K562 (cell line): Measurements from ENCODE around the gene BRSK1. TPM values are rescaled to one million over a fixed set of nuclear protein-coding genes. Genes with fewer than 3 reads are reported as not detected.
A peak's percentile ranks its signal among the peaks of the same experiment; 100 is the strongest.

ENCODE experiments used
- ARID3A ChIP-seq: IDR thresholded peaks from 2 replicates; pipeline ENCODE4 v1.6.1; 2012; ENCODE audit warnings: low read depth, low read length, improper control_type of control experiment, borderline replicate concordance
- CBX1 ChIP-seq: sonication (generic); IDR thresholded peaks from 2 replicates; pipeline ENCODE4 v1.6.1; 2016; ENCODE audit warnings: antibody characterized with exemption, low read depth, mild to moderate bottlenecking
- FOXP4 ChIP-seq: sonication (generic); formaldehyde crosslinking; IDR thresholded peaks from 2 replicates; pipeline ENCODE4 v1.8.0; 2022; ENCODE audit warnings: mild to moderate bottlenecking, missing genetic modification reagents, borderline replicate concordance
- HDAC2 ChIP-seq: fragments of 450-650 bp; IDR thresholded peaks from 2 replicates; pipeline ENCODE4 v1.6.1; 2016; ENCODE audit warnings: mild to moderate bottlenecking
- HDAC8 ChIP-seq: fragments of 450-650 bp; IDR thresholded peaks from 2 replicates; pipeline ENCODE4 v1.6.1; 2016; ENCODE audit warnings: mild to moderate bottlenecking, missing genetic modification characterization, moderate library complexity, missing compliant biosample characterization
- KHSRP ChIP-seq: fragments of 450-650 bp; IDR thresholded peaks from 2 replicates; pipeline ENCODE4 v1.6.1; 2017
- MXI1 ChIP-seq: IDR thresholded peaks from 2 replicates; pipeline ENCODE4 v1.6.1; 2011; ENCODE audit warnings: low read depth, mild to moderate bottlenecking, improper control_type of control experiment, low read length
- NRF1 ChIP-seq, 2 experiments: fragments of 450-650 bp; IDR thresholded peaks in 1 of 2; conservative IDR thresholded peaks in 1 of 2; 2 replicates each; pipeline ENCODE4 v1.6.1; 2014; ENCODE audit warnings: mild to moderate bottlenecking in 2 of 2
- RHOXF2B ChIP-seq: fragments of 250-450 bp; sonication (Bioruptor Pico); conservative IDR thresholded peaks from 2 replicates; pipeline ENCODE4 v1.5.1; 2021
- RREB1 ChIP-seq: fragments of 250-450 bp; sonication (Bioruptor Pico); IDR thresholded peaks from 2 replicates; pipeline ENCODE4 v1.4.0; 2020
- SMAD3 ChIP-seq: fragments of 450-650 bp; formaldehyde crosslinking; conservative IDR thresholded peaks from 2 replicates; pipeline ENCODE4 v1.4.0; 2020; ENCODE audit warnings: mild to moderate bottlenecking
- SMARCE1 ChIP-seq: fragments of 450-650 bp; IDR thresholded peaks from 2 replicates; pipeline ENCODE4 v1.7.1; 2016; ENCODE audit warnings: mild to moderate bottlenecking
- TFAM ChIP-seq: fragments of 250-450 bp; sonication (Bioruptor Pico); conservative IDR thresholded peaks from 2 replicates; pipeline ENCODE4 v1.5.0; 2021; ENCODE audit warnings: mild to moderate bottlenecking, moderate library complexity
- ZNF197 ChIP-seq: fragments of 200-800 bp; sonication (Bioruptor generic); IDR thresholded peaks from 2 replicates; pipeline ENCODE4 v1.6.1; 2016; ENCODE audit warnings: low read depth, missing genetic modification characterization, missing compliant biosample characterization
- ZNF280B ChIP-seq: fragments of 250-450 bp; sonication (Bioruptor Pico); IDR thresholded peaks from 2 replicates; pipeline ENCODE4 v1.5.1; 2021; ENCODE audit warnings: mild to moderate bottlenecking
- ZNF3 ChIP-seq: fragments of 250-450 bp; sonication (Bioruptor Pico); IDR thresholded peaks from 2 replicates; pipeline ENCODE4 v1.5.0; 2021; ENCODE audit warnings: mild to moderate bottlenecking, moderate library complexity
- ZNF644 ChIP-seq: fragments of 200-800 bp; sonication (Bioruptor generic); IDR thresholded peaks from 2 replicates; pipeline ENCODE4 v1.6.1; 2016; ENCODE audit warnings: low read depth, missing genetic modification characterization, missing compliant biosample characterization
- polyA plus RNA-seq, 8 experiments: library from polyadenylated mRNA; depleted of rRNA in 4 of 8; stranded (reverse) in 5 of 8; unstranded in 3 of 8; fragments of >200 nt; fragmentation: Nextera tagmentation in 2 of 8; fragmentation: Illumina TruSeq in 1 of 8; extraction: Ambion mirVana in 2 of 8; extraction: Trizol in 1 of 8; gene quantifications; 2 replicates each; pipeline versions ENCODE4 v1.2.1 to v1.2.3, GENCODE V29; 2011 to 2014; ENCODE audit warnings: inconsistent platforms in 1 of 8, missing spikeins in 1 of 8
- total RNA-seq, 7 experiments: library from RNA; depleted of rRNA in 6 of 7; stranded (reverse); fragments of >200 nt in 6 of 7; fragmentation: Illumina TruSeq in 2 of 7; extraction: Trizol in 2 of 7; gene quantifications; 2 replicates each; pipeline versions ENCODE4 v1.2.1 to v1.2.3, GENCODE V29; 2011 to 2021; ENCODE audit warnings: low replicate concordance in 1 of 7

The BRSK1 gene
- total and polyA plus RNA-seq, 9 of the 15 experiments (the other 6 are each of a cell fraction or from before 2014, with no cell fraction given), result 1.7 to 9.3 (median 3.8) TPM; not detected in 2

GRCh38 chr19:55258828-55259539 is 24.8 kb upstream of the BRSK1 start, which contains the start of gene PPP6R1 (continued):
- TF ChIP-seq ARID3A, result peak; percentile 95; the same call in 1 of the 2 replicates
- peak; percentile 28; the same call in 1 of the 2 replicates for TF ChIP-seq ZNF197 (CRISPR knock-in tag)
- TF ChIP-seq FOXP4 (CRISPR knock-in tag), result no peak
- TF ChIP-seq RREB1 (CRISPR knock-in tag), result 0 out of 2 replicates have a peak, but pooled peaks have one; percentile 10
- TF ChIP-seq HDAC2, result peak; percentile 93
- peak; percentile 53; the same call in 1 of the 2 replicates for TF ChIP-seq SMARCE1
- TF ChIP-seq KHSRP, result no peak
- TF ChIP-seq ZNF644, result no peak; the same call in 1 of the 2 replicates
- TF ChIP-seq TFAM (CRISPR knock-in tag), result no peak
- TF ChIP-seq RHOXF2B, result no peak
- no peak for TF ChIP-seq ZNF3 (CRISPR knock-in tag)
- TF ChIP-seq NRF1 (conservative IDR thresholded peaks at IDR 0.05 in 1 of 2, IDR thresholded peaks at IDR 0.05 in 1 of 2), result peak; percentile 100
- peak; percentile 69; the same call in 1 of the 2 replicates for TF ChIP-seq SMAD3
- peak; percentile 65; the same call in 1 of the 2 replicates for TF ChIP-seq MXI1
- TF ChIP-seq CBX1, result peak; percentile 75
- no peak for TF ChIP-seq ZNF280B (CRISPR knock-in tag)
- TF ChIP-seq HDAC8 (tag), result peak; percentile 65; the same call in 1 of the 2 replicates
